NAMALWA (cell line): ENCODE measurements around the gene CLDN18.

Source experiments
- DNase-seq: peaks from one replicate; pipeline ENCODE4 v3.0.0-alpha.2; 2015; ENCODE audit warnings: low spot score

The CLDN18 gene

GRCh38 chr3:138027821-138028220 is 17.9 kb downstream of the CLDN18 start:
- no peak for DNase-seq

GRCh38 chr3:138030734-138031280 is 20.8 kb downstream of the CLDN18 start:
- DNase-seq = no peak

- no peak for DNase-seq
Measured at GRCh38 chr3:138031536-138031935, 21.6 kb downstream of the CLDN18 start.

GRCh38 chr3:138032567-138032966 is 22.6 kb downstream of the CLDN18 start:
- no peak for DNase-seq

GRCh38 chr3:138033202-138033691 is 23.3 kb downstream of the CLDN18 start:
- no peak for DNase-seq

- DNase-seq = no peak
Measured at GRCh38 chr3:138034918-138035317, 25.0 kb downstream of the CLDN18 start.

GRCh38 chr3:138036572-138036971 is 26.6 kb downstream of the CLDN18 start:
- DNase-seq = no peak

GRCh38 chr3:138038725-138039462 is 28.9 kb downstream of the CLDN18 start:
- DNase-seq = no peak

- DNase-seq = no peak
Measured at GRCh38 chr3:138042043-138042442, 32.1 kb downstream of the CLDN18 start.

GRCh38 chr3:138043266-138044029 is 33.5 kb downstream of the CLDN18 start:
- no peak for DNase-seq

GRCh38 chr3:138046085-138046484 is 36.1 kb downstream of the CLDN18 start:
- no peak for DNase-seq

GRCh38 chr3:138046955-138047354 is 37.0 kb downstream of the CLDN18 start:
- DNase-seq = no peak

- no peak for DNase-seq
Measured at GRCh38 chr3:138047596-138048158, 37.7 kb downstream of the CLDN18 start.

GRCh38 chr3:138049157-138049919 is 39.4 kb downstream of the CLDN18 start:
- DNase-seq = no peak

GRCh38 chr3:138051947-138052802 is 42.2 kb downstream of the CLDN18 start:
- peak; percentile 68 for DNase-seq

- DNase-seq = no peak
Measured at GRCh38 chr3:138054057-138054456, 44.1 kb downstream of the CLDN18 start.

- no peak for DNase-seq
Measured at GRCh38 chr3:138057384-138057783, 47.4 kb downstream of the CLDN18 start.

GRCh38 chr3:138059261-138059660 is 49.3 kb downstream of the CLDN18 start:
- DNase-seq = no peak

- DNase-seq = peak; percentile 18
Measured at GRCh38 chr3:138060792-138061191, 50.8 kb downstream of the CLDN18 start.

- DNase-seq = no peak
Measured at GRCh38 chr3:138062037-138062436, 52.1 kb downstream of the CLDN18 start.

- DNase-seq = no peak
Measured at GRCh38 chr3:138062626-138063025, 52.7 kb downstream of the CLDN18 start.
